ENCODE results near the gene STAU1. TPM values are rescaled to one million over a fixed set of nuclear protein-coding genes. Genes with fewer than 3 reads are reported as not detected.
"Not testable (repeated sequence)": the region's sequence is repeated elsewhere in the genome, so short reads cannot be mapped to it uniquely, and the experiment has no call there.

Gene STAU1
- total RNA-seq, 1 donor from 2014 or later = 60.7 TPM

- intact Hi-C loops (cut with DNase I) = no loop called here
- no peak for ATAC-seq
- DNase-seq (ENCODE audit: missing footprints) = no peak
Observed at GRCh38 chr20:49214571-49214970, 26.4 kb upstream of the STAU1 start.

- ATAC-seq = no peak
- intact Hi-C loops (cut with DNase I) = no loop called here
Observed at GRCh38 chr20:49210757-49211110, 22.6 kb upstream of the STAU1 start.

GRCh38 chr20:49210101-49210756 lies 22.1 kb upstream of the STAU1 start:
- no peak for ATAC-seq
- intact Hi-C loops (cut with DNase I) = no loop called here

More at GRCh38 chr20:49210757-49211110, 22.6 kb upstream of the STAU1 start:
- no peak for DNase-seq (ENCODE audit: missing footprints)

GRCh38 chr20:49207076-49207475 lies 18.9 kb upstream of the STAU1 start:
- no peak for ATAC-seq
- DNase-seq (ENCODE audit: missing footprints) = peak; percentile 45
- intact Hi-C loops (cut with DNase I) = no loop called here

More at GRCh38 chr20:49210101-49210756, 22.1 kb upstream of the STAU1 start:
- no peak for DNase-seq (ENCODE audit: missing footprints)

DNA sequence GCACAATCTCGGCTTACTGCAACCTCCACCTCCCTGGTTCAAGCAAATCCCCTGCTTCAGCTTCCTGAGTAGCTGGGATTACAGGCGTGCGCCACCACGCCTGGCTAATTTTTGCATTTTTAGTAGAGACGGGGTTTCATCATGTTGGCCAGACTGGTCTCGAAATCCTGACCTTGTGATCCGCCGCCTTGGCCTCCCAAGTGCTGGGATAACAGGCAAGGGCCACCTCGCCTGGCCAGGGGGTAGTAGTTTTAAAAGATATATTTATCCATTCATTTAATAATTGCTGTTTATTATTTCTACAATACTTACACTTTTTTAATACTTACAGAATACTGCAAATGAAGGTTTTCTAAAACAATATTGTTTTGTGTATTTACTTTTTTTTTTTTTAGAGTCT lies 15.6 kb upstream of the STAU1 start:
- ATAC-seq = no peak
- intact Hi-C loops (cut with DNase I) = no loop called here
- DNase-seq (ENCODE audit: missing footprints) = no peak

DNA sequence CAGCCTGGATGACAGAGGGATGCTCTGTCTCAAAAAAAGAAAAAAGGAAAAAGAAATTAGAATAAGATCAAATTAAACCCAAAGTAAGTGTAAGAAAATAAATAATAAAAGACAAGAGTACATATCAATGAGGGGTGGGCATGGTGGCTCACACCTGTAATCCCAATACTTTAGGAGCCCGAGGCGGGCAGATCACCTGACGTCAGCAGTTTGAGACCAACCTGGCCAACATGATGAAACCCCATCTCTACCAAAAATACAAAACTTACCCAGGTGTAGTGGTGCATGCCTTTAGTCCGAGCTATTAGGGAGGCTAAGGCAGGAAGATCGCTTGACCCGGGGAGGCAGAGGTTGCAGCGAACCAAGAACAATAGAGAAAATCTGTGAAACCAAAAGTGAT lies 14.9 kb upstream of the STAU1 start:
- intact Hi-C loops (cut with DNase I) = no loop called here
- DNase-seq (ENCODE audit: missing footprints) (no peak), ATAC-seq (no peak)

DNA sequence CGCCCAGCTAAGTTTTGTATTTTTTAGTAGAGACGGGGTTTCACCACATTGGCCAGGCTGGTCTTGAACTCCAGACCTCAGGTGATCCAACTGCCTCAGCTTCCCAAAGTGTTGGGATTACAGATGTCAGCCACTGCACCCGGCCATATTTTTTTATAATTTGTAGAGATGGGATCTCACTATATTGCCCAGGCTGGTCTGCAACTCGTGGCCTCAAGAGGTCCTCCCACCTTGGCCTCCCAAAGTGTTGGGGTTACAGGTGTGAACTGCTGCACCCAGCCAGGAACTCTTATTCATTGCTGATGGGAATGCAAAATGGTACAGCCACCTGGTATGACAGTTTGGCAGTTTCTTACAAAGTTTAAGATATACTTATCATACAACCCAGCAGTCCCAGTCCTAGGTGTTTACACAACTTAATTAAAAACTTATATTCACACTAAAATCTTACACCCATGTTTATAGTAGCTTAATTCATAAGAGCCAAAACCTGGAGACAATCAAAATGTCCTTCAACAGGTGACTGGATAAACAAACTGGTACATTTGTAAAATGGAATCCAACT lies 11.7 kb upstream of the STAU1 start:
- intact Hi-C loops (cut with DNase I) = no loop called here
- DNase-seq (ENCODE audit: missing footprints) (no peak), ATAC-seq (no peak)

GRCh38 chr20:49192944-49193518 lies 4.9 kb upstream of the STAU1 start:
- intact Hi-C loops (cut with DNase I); ATAC-seq; DNase-seq (ENCODE audit: missing footprints): not testable (repeated sequence)

DNA sequence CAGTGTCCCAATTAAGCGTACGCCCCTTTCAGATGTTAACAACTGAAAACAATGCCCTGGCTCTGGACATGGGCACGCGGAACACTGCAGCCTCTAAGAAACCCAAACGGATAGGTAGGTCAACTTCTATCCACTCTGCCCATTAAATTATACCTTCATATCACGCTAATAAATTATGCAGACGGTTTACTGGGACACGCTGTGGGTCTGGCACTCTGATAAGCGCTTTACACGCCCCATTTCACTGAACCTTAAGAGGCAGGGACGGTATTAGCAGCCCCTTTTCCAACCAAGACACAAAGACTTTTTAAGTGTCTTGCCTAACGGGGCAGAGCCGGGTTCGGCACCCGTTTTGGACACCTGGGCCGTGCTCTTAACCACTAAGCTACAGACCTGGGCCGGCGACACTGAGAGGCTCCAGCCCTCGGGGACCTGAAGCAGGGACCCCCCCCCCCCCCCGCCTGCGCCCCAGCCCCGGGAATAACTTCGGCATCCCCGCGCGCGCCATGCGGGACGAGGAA lies 744 bp downstream of the STAU1 start:
- ATAC-seq (no peak), DNase-seq (ENCODE audit: missing footprints) (no peak)

DNA sequence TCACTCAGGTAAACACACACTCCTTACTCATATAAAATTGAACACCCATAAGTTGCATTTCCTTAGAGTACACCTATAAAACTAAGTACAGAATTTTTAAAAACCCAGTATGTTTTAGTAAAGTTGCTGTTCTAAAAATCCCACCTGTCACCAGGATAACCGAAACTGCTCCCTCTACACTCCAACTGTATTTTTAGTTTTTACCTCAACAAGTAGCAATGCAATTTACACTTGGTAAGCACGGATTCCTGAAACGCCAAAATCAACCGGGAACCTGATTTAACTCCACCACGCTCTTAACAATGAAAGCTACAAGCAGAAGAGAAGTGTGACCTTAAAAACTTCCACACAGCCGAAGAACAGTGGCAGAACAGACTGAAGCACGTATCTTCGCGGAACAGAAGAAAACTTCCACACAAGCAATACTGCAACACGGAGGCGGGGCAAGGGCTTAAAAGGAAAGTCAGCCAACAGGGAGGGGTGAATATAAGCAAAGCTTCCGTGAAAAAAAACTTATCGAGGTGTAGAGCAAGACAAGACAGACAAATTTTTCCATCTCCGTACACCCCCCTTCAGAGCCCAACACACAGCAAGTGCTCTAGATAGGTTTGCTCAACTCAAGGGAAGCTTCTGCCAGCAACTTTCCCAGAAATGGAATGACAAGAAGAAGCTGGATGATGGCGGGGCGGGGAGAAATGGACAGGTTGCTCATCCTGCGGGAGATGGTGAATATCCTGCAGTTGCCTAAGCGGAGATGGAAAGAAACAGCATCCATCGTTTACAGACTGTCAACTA lies 1.4 kb downstream of the STAU1 start:
- ATAC-seq (no peak), DNase-seq (ENCODE audit: missing footprints) (no peak)
- intact Hi-C loops (cut with DNase I) = no loop called here

More for the DNA sequence above, 744 bp downstream of the STAU1 start:
- intact Hi-C loops (cut with DNase I) = no loop called here

GRCh38 chr20:49185071-49185761 lies 2.9 kb downstream of the STAU1 start:
- DNase-seq (ENCODE audit: missing footprints) (no peak), ATAC-seq (no peak)
- intact Hi-C loops (cut with DNase I) = no loop called here

DNA sequence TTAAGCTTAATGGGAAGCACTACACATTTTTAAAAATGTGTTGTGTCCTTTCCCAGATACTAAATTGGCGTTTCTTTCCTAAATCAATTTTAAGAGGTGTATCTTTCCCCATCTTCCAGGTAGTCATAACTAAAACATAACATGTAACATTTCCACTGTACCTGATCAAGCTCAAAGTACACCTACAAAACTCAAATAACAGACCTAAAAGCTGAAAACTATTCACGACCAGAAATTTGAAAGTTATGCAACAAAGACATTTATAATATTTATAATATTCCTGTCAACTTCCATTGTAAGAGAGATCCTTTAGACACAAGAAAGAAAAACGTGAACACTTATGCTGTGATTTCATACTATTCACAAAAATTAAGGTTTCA lies 3.5 kb downstream of the STAU1 start:
- intact Hi-C loops (cut with DNase I) = no loop called here
- no peak for DNase-seq (ENCODE audit: missing footprints)
- ATAC-seq = no peak

DNA sequence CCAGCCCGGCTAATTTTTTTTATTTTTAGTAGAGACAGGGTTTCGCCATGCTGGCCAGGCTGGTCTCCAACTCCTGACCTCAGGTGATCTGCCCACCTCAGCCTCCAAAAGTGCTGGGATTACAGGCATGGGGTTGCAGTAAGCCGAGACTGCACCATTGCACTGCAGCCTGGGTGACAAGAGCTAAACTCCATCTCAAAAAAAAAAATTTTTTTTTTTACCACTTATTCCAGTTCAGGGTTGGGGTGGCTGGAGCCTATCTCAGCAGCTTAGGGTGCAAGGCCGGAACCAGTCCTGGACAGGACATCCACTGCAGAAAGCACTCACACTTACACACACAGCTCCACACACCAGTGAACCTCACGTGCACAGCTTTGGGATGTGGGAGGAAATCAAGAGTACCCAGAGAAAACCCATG lies 4.0 kb downstream of the STAU1 start:
- ATAC-seq; intact Hi-C loops (cut with DNase I); DNase-seq (ENCODE audit: missing footprints): not testable (repeated sequence)

- DNase-seq (ENCODE audit: missing footprints) = no peak
- intact Hi-C loops (cut with DNase I) = no loop called here
- ATAC-seq = no peak
Observed at GRCh38 chr20:49183444-49183843, 4.7 kb downstream of the STAU1 start.

DNA sequence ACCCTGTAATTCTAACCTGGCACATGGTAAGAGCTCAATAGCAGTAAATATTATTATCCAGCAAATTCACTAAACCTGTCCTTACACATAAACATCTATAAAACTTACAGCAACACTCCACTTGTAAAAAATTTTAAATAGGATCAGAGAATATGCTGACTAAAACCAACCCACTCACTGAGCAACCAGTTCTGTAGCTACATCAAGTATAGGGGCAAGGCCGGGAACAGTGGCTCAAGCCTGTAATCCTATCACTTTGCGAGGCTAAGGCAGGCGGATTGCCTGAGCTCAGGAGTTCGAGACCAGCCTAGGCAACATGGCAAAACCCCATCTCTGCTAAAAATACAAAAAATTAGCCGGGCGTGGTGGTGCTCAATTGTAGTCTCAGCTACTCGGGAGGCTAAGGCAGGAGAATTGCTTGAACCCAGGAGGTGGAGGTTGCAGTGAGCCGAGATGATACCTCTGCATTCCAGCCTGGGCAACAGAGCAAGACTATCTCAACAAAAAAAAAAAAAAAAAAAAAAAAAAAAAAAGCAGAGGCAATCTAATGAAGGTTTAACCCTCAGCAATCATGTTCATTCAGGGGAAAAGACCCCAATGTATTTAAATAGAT lies 6.8 kb downstream of the STAU1 start:
- DNase-seq (ENCODE audit: missing footprints) (no peak), ATAC-seq (no peak)
- intact Hi-C loops (cut with DNase I) = no loop called here

DNA sequence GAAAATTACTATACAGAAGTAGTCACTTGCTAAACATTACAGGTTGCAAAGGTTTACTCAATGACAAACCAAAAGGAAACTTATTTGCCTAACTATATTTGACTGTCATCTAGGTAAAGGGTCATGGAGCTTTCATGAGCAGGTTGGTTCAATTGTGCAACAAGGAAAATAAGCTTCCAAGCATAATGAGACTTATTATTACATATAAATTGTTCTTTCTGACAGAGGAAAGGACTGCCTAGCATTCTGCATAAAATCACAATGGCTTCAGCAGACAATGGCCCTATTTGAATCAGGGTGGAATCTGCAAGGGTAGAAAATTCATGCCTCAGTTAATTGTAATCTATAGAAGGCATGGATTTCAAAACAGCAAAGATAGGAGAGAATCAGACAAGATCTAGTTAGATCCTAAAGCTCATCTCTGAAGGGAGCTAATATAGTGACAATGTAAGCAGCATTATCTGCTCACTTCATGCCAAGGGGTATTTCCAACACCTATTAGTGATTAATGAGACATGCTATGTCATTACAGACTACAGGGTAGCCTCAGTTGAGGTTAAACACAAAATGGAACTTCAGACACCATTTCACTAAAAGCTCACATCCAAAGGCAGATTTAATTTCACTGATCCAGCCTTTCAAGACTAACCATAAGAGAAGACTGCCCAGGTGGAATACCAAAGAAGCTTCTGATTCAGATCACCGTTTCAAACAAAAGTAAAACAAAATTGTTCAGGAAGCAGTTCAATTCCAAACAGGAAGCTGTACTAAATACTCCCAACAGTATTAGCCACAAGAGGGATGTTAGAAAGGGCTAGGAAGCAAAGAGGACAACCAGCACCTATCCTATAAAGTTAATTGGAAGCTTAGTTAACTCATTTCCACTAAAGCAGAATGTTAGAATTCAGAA lies 8.5 kb downstream of the STAU1 start:
- intact Hi-C loops (cut with DNase I) = no loop called here
- no peak for ATAC-seq
- no peak for DNase-seq (ENCODE audit: missing footprints)

DNA sequence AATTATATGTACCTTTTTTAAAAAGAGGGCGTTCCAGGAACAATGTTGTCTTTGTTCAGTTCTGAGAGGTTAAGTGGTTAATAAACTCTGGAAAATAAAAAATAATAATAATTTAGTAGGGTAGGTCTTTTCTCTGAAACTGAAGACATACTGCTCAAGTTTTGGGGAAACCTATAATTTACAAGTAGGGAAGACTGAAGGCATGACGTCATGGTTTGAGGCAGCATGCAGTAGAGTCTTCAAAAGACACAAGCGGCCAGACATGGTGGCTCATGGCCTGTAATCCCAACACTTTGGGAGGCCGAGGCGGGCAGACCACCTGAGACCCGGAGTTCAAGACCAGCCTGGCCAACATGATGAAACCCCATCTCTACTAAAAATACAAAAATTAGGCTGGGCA lies 14.0 kb downstream of the STAU1 start:
- DNase-seq (ENCODE audit: missing footprints) = no peak
- no peak for ATAC-seq
- intact Hi-C loops (cut with DNase I) = no loop called here

DNA sequence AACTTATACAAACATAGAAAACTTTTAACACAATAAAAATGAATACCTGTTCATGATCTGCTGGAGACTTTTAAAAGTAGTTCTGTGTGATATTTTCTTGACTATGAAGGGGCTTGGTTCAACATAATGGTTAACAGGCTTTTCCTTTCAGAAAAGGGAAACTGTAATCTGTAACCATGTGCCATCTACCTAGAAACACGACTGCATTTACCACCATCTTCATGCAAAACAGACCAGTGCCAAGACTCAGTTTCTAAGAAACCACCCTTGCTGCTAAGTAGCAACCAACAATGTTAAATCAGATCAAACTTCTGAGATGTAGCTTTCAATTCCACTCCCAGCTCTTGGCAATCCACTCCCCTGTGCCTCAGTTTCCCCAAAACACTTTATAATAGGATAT lies 15.7 kb downstream of the STAU1 start:
- intact Hi-C loops (cut with DNase I) = no loop called here
- ATAC-seq = no peak

More for the DNA sequence above, 15.7 kb downstream of the STAU1 start:
- no peak for DNase-seq (ENCODE audit: missing footprints)
